A549 (cell line): ENCODE measurements around the gene TMEM123. TPM values are rescaled to one million over a fixed set of nuclear protein-coding genes. Genes with fewer than 3 reads are reported as not detected.
"Not testable (repeated sequence)": the region's sequence is repeated elsewhere in the genome, so short reads cannot be mapped to it uniquely, and the experiment has no call there.

Experiments used
- ATAC-seq, 2 experiments: fragments of 200-7000 bp in 1 of 2; fragments of >200 bp in 1 of 2; cut with Nextera tagmentation in 1 of 2; cut with Tn5 transposase in 1 of 2; 3 replicates each; pipeline versions ENCODE4 v1.8.0 to v1.9.1; 2018 to 2020; ENCODE audit warnings: mild to moderate bottlenecking in 1 of 2, moderate library complexity in 1 of 2
- CTCF ChIA-PET: fragments of 300-600 bp; sonication (Branson Sonifier 250); formaldehyde crosslinking; extraction: SDS; loops from one replicate; lab custom pipeline; 2021; ENCODE audit warnings: antibody characterized with exemption, inconsistent platforms; lab: Yijun Ruan, JAX
- POLR2A ChIA-PET: fragments of 350-600 bp; formaldehyde crosslinking; extraction: SDS; loops from one replicate; lab custom pipeline; 2021; ENCODE audit warnings: antibody characterized with exemption, inconsistent platforms; lab: Yijun Ruan, JAX
- DNase-seq, 2 experiments: peaks; one replicate each; pipeline versions ENCODE4 v3.0.0 to v3.0.0-alpha.2; 2011 to 2016; ENCODE audit warnings: low read depth in 1 of 2, low spot score in 1 of 2
- FAIRE-seq: peaks from 2 replicates; lab custom pipeline; 2011; peaks lifted over from hg19 to GRCh38; lab: Jason Lieb, UNC
- H3K27ac ChIP-seq, 2 experiments: fragments of >200 bp; sonication (Bioruptor Twin); formaldehyde crosslinking; 3 replicates each; pipeline ENCODE4 v1.5.1; 2016 to 2017
- H3K4me1 ChIP-seq: fragments of >200 bp; sonication (Bioruptor Twin); formaldehyde crosslinking; 3 replicates; pipeline ENCODE4 v1.6.1; 2016
- H3K4me2 ChIP-seq: fragments of >200 bp; sonication (Bioruptor Twin); formaldehyde crosslinking; 3 replicates; pipeline ENCODE4 v1.6.1; 2016
- H3K4me3 ChIP-seq: fragments of >200 bp; sonication (Bioruptor Twin); formaldehyde crosslinking; 3 replicates; pipeline ENCODE4 v1.5.1; 2016
- H3K9me3 ChIP-seq: fragments of >200 bp; sonication (Bioruptor Twin); formaldehyde crosslinking; 3 replicates; pipeline ENCODE4 v1.6.1; 2016
- BHLHE40 ChIP-seq: IDR thresholded peaks from 2 replicates; pipeline ENCODE4 v1.6.1; 2012; ENCODE audit warnings: low read depth, low read length, inconsistent platforms
- CHD4 ChIP-seq: fragments of 200-600 bp; sonication (generic); IDR thresholded peaks from 2 replicates; pipeline ENCODE4 v1.6.1; 2016; ENCODE audit warnings: antibody characterized with exemption, mild to moderate bottlenecking, borderline replicate concordance
- EHF ChIP-seq: fragments of 250-450 bp; sonication (Bioruptor Pico); IDR thresholded peaks from 2 replicates; pipeline ENCODE4 v1.5.0; 2020; ENCODE audit warnings: mild to moderate bottlenecking
- EHMT2 ChIP-seq: fragments of 200-600 bp; sonication (generic); IDR thresholded peaks from 2 replicates; pipeline ENCODE4 v1.6.1; 2016; ENCODE audit warnings: antibody characterized with exemption, low read depth, mild to moderate bottlenecking, moderate library complexity
- GATA3 ChIP-seq: IDR thresholded peaks from 2 replicates; pipeline ENCODE4 v1.6.1; 2012; ENCODE audit warnings: borderline replicate concordance
- HOXA7 ChIP-seq: fragments of 250-450 bp; sonication (Bioruptor Pico); IDR thresholded peaks from 2 replicates; pipeline ENCODE4 v1.5.0; 2020; ENCODE audit warnings: mild to moderate bottlenecking, moderate library complexity
- HOXB13 ChIP-seq: fragments of 250-450 bp; sonication (Bioruptor Pico); IDR thresholded peaks from 2 replicates; pipeline ENCODE4 v1.5.0; 2020; ENCODE audit warnings: low read depth, mild to moderate bottlenecking, moderate library complexity
- HOXB5 ChIP-seq: fragments of 250-450 bp; sonication (Bioruptor Pico); IDR thresholded peaks from 2 replicates; pipeline ENCODE4 v1.5.0; 2020; ENCODE audit warnings: mild to moderate bottlenecking, moderate library complexity
- JUN ChIP-seq, 2 experiments: fragments of >200 bp; sonication (Bioruptor Twin); formaldehyde crosslinking; IDR thresholded peaks; 2 replicates in 1 of 2; 3 replicates in 1 of 2; pipeline ENCODE4 v1.6.1; 2016 to 2017
- KDM5A ChIP-seq: fragments of 200-600 bp; sonication (generic); IDR thresholded peaks from 2 replicates; pipeline ENCODE4 v1.6.1; 2016; ENCODE audit warnings: antibody characterized with exemption, mild to moderate bottlenecking
- RCOR1 ChIP-seq: fragments of 150-350 bp; IDR thresholded peaks from 2 replicates; pipeline ENCODE4 v1.6.1; 2014; ENCODE audit warnings: antibody characterized with exemption, low read length, low read depth
- RFX5 ChIP-seq: fragments of 450-650 bp; IDR thresholded peaks from 2 replicates; pipeline ENCODE4 v1.7.1; 2014; ENCODE audit warnings: antibody characterized with exemption, mild to moderate bottlenecking, moderate library complexity
- RNF2 ChIP-seq: fragments of 200-600 bp; sonication (generic); IDR thresholded peaks from 2 replicates; pipeline ENCODE4 v1.6.1; 2016; ENCODE audit warnings: low read depth, mild to moderate bottlenecking, antibody characterized with exemption, moderate library complexity, borderline replicate concordance
- SMC3 ChIP-seq: fragments of >200 bp; sonication (Bioruptor Twin); formaldehyde crosslinking; IDR thresholded peaks from 3 replicates; pipeline ENCODE4 v1.6.1; 2018; ENCODE audit warnings: inconsistent platforms
- ZC3H11A ChIP-seq: fragments of 450-650 bp; IDR thresholded peaks from 2 replicates; pipeline ENCODE4 v1.6.1; 2014; ENCODE audit warnings: antibody characterized with exemption, mild to moderate bottlenecking
- ZFP36 ChIP-seq: fragments of 450-650 bp; IDR thresholded peaks from 2 replicates; pipeline ENCODE4 v1.6.1; 2014; ENCODE audit warnings: borderline replicate concordance; ENCODE audit not compliant: partially characterized antibody
- WGBS: methylation state at CpG from one replicate; pipeline ENCODE4 v1.1.6; 2017; ENCODE audit errors: missing lambda C conversion rate; 5-methylcytosine and 5-hydroxymethylcytosine counted together
- polyA plus RNA-seq, 4 experiments: library from polyadenylated mRNA; depleted of rRNA in 3 of 4; stranded (reverse); fragments of >200 nt; fragmentation: RNase III in 1 of 4; extraction: RNeasy Plus Mini Kit Qiagen cat#74134 plus additional on column Dnase treatment in 1 of 4; gene quantifications; 2 replicates in 3 of 4; 3 replicates in 1 of 4; pipeline ENCODE4 v1.2.3, GENCODE V29; 2011 to 2017
- TF ChIP-seq, protein P1 (sequence below): fragments of >200 bp; sonication (Bioruptor Twin); formaldehyde crosslinking; IDR thresholded peaks from 2 replicates; pipeline ENCODE4 v1.6.1; 2016
- TF ChIP-seq, protein P2 (sequence below): fragments of 450-650 bp; IDR thresholded peaks from 2 replicates; pipeline ENCODE4 v1.6.1; 2014; ENCODE audit warnings: antibody characterized with exemption
- TF ChIP-seq, protein P3 (sequence below): IDR thresholded peaks from 2 replicates; pipeline ENCODE4 v1.6.1; 2012
- TF ChIP-seq, protein P4 (sequence below): fragments of 250-450 bp; sonication (Bioruptor Pico); IDR thresholded peaks from 2 replicates; pipeline ENCODE4 v1.5.0; 2020; ENCODE audit warnings: low read depth, mild to moderate bottlenecking, moderate library complexity
- TF ChIP-seq, protein P5 (sequence below): fragments of >200 bp; sonication (Bioruptor Twin); formaldehyde crosslinking; IDR thresholded peaks from 3 replicates; pipeline ENCODE4 v1.5.1; 2016

TMEM123 gene
- polyA plus RNA-seq, 2 of the 4 experiments (the other 2 are of a cell fraction), result 199 to 458 TPM

DNA sequence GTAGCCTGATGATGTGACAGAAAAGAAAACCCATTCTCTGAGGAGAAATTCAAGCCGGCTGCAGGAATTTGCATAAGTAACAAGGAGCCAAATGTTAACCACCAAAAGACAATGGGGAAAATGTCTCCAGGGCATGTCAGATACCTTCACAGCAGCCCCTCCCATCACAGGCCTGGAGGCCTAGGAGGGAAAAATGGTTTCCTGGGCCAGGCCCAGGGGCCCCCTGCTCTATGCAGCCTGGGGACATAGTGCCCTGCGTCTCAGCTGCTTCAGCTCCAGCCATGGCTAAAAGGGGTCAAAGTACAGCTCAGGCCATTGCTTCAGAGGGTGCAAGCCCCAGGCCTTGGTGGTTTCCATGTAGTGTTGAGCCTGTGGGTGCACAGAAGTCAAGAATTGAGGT is 20.0 kb downstream of the TMEM123 start:
- POLR2A ChIA-PET, H3K27ac ChIP-seq, ATAC-seq, H3K4me3 ChIP-seq, FAIRE-seq, H3K4me1 ChIP-seq, CTCF ChIA-PET, H3K4me2 ChIP-seq, DNase-seq: not testable (repeated sequence)
- WGBS, result 94% methylated on average over 1 of the region's 2 CpGs
- peak; percentile 71 for TF ChIP-seq ZFP36
- H3K9me3 ChIP-seq, result peaks cover 15% of the 10 kb centered on the region

DNA sequence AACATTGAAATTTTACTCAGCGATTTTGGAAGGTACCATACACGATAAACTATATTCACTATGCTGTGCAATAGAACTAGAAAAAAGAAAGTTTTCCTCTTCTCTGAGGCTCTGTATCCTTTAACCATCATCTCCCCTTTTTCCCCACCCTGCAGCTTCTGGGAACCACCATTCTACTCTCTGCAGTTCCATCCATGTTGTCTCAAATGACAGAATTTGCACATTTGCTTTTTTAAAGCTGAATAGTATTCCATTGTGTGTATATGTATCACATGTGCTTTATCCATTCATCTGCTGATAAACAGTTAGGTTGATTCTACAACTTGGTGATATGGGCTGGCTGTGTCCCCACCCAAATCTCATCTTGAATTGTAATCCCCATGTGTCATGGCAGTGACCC is 21.2 kb downstream of the TMEM123 start:
- 91% methylated on average over 2 of the region's 2 CpGs for WGBS
- DNase-seq, result no peak
- TF ChIP-seq EHF (CRISPR knock-in tag) (no peak), JUN (IDR thresholded peaks at IDR 0.05) (no peak), CHD4 (no peak), KDM5A (no peak)
- TF ChIP-seq, protein P1, sequence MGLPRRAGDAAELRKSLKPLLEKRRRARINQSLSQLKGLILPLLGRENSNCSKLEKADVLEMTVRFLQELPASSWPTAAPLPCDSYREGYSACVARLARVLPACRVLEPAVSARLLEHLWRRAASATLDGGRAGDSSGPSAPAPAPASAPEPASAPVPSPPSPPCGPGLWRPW, result no peak
- CTCF ChIA-PET, result no interaction called here
- Histone ChIP-seq H3K4me1 (peaks cover 6% of the 10 kb centered on the region; the same call in 2 of the 3 replicates), H3K4me3 (no peak overlapping the region), H3K27ac (no peak overlapping the region), H3K4me2 (no peak overlapping the region), H3K9me3 (peaks cover 15% of the 10 kb centered on the region)
- POLR2A ChIA-PET, result no interaction called here
- no peak for FAIRE-seq
- ATAC-seq, result no peak

DNA sequence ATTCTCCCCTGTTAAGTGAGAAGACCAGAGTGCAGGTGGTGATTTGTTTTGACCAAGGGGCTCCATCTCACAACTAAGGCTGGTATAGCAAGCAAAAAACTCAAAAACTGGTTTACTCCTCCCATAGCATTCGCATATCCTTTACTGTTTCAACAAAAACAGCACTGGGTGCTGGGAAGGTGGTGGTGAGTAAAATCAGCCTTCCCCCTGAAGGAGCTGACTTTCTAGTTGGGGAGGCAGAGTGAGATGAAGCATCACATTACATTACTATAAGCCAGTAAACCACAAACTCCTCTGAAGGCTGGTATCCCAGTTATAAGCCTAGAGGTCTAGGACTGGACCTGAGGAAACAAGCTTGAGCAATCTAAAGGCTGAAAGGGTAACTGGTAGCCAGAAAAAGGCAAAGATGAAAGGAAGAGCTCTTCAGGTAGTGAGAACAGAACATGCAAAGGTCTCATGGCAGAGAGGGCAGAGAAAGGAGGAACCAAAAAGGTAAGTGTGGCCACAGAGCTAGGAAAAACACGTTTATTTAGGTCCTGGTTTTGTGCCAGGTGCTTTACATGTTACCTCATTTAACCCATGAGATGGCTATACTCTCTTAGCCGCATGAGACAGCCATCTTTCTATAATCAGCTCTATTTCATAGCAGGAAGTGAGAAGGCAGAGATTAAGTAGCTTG is 22.3 kb downstream of the TMEM123 start:
- ATAC-seq, result no peak
- FAIRE-seq, result no peak
- Histone ChIP-seq H3K4me3 (no peak overlapping the region), H3K9me3 (peaks cover 15% of the 10 kb centered on the region), H3K4me2 (no peak overlapping the region), H3K4me1 (peaks cover 6% of the 10 kb centered on the region; the same call in 2 of the 3 replicates), H3K27ac (no peak overlapping the region)
- 60% methylated on average over 3 of the region's 3 CpGs for WGBS
- no peak for DNase-seq
- CTCF ChIA-PET, result interaction anchor here (0.7 to 1.1 kb wide), 2 partner anchors 26 to 40 kb away, joined by 3 read pairs; no protein-coding TSS in a partner anchor
- POLR2A ChIA-PET, result no interaction called here
- TF ChIP-seq RNF2 (no peak), HOXB5 (CRISPR knock-in tag) (no peak), HOXA7 (no peak), ZC3H11A (no peak), BHLHE40 (no peak), HOXB13 (CRISPR knock-in tag) (no peak), EHMT2 (no peak), GATA3 (no peak), RFX5 (no peak), RCOR1 (no peak), CHD4 (no peak), SMC3 (no peak)
- TF ChIP-seq, protein P1, result no peak
- TF ChIP-seq, protein P2, sequence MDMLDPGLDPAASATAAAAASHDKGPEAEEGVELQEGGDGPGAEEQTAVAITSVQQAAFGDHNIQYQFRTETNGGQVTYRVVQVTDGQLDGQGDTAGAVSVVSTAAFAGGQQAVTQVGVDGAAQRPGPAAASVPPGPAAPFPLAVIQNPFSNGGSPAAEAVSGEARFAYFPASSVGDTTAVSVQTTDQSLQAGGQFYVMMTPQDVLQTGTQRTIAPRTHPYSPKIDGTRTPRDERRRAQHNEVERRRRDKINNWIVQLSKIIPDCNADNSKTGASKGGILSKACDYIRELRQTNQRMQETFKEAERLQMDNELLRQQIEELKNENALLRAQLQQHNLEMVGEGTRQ, result no peak
- TF ChIP-seq, protein P3, sequence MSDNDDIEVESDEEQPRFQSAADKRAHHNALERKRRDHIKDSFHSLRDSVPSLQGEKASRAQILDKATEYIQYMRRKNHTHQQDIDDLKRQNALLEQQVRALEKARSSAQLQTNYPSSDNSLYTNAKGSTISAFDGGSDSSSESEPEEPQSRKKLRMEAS, result no peak
- TF ChIP-seq, protein P4, sequence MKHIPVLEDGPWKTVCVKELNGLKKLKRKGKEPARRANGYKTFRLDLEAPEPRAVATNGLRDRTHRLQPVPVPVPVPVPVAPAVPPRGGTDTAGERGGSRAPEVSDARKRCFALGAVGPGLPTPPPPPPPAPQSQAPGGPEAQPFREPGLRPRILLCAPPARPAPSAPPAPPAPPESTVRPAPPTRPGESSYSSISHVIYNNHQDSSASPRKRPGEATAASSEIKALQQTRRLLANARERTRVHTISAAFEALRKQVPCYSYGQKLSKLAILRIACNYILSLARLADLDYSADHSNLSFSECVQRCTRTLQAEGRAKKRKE (CRISPR knock-in tag), result no peak
- TF ChIP-seq, protein P5, sequence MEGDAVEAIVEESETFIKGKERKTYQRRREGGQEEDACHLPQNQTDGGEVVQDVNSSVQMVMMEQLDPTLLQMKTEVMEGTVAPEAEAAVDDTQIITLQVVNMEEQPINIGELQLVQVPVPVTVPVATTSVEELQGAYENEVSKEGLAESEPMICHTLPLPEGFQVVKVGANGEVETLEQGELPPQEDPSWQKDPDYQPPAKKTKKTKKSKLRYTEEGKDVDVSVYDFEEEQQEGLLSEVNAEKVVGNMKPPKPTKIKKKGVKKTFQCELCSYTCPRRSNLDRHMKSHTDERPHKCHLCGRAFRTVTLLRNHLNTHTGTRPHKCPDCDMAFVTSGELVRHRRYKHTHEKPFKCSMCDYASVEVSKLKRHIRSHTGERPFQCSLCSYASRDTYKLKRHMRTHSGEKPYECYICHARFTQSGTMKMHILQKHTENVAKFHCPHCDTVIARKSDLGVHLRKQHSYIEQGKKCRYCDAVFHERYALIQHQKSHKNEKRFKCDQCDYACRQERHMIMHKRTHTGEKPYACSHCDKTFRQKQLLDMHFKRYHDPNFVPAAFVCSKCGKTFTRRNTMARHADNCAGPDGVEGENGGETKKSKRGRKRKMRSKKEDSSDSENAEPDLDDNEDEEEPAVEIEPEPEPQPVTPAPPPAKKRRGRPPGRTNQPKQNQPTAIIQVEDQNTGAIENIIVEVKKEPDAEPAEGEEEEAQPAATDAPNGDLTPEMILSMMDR, result no peak
